NCI-H2029 (cell line): Measurements from ENCODE around the gene PLA2G2C.
"Not testable (repeated sequence)": the region's sequence is repeated elsewhere in the genome, so short reads cannot be mapped to it uniquely, and the experiment has no call there.

Experiments
- DNase-seq: peaks from one replicate; lab custom pipeline; 2025; lab: John Stamatoyannopoulos, UW

Gene PLA2G2C

DNA sequence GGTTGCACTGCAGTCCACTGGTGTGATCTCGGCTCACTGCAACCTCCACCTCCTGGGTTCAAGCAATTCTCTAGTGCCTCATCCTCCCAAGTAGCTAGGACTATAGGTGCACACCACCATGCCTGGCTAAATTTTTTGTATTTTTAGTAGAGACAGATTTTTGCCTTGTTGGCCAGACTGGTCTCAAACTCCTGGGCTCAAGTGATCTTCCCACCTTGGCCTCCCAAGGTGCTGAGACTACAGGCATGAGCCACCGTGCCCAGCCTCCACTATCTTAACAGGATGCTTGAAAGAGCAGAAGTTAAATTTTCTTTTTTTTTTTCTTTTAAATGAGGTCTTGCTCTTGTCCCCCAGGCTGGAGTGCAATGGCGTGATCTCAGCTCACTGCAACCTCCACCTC, 55.8 kb downstream of the PLA2G2C start:
- DNase-seq: not testable (repeated sequence)

GRCh38 chr1:20126806-20127440, 59.4 kb downstream of the PLA2G2C start:
- no peak for DNase-seq

GRCh38 chr1:20126041-20126805, 60.1 kb downstream of the PLA2G2C start:
- DNase-seq: no peak

GRCh38 chr1:20125100-20125499, 61.2 kb downstream of the PLA2G2C start:
- no peak for DNase-seq

GRCh38 chr1:20124456-20125057, 61.8 kb downstream of the PLA2G2C start:
- peak; percentile 8 for DNase-seq

- DNase-seq: no peak
Measured at GRCh38 chr1:20123722-20124455, 62.4 kb downstream of the PLA2G2C start.

GRCh38 chr1:20120796-20121195, 65.5 kb downstream of the PLA2G2C start:
- no peak for DNase-seq

GRCh38 chr1:20119347-20119746, 67.0 kb downstream of the PLA2G2C start, which contains the start of gene PLA2G2D:
TSS of gene PLA2G2D (minus strand) at chr1:20119536. CDS start at chr1:20119498, 38 bp downstream.
- DNase-seq: no peak

DNA sequence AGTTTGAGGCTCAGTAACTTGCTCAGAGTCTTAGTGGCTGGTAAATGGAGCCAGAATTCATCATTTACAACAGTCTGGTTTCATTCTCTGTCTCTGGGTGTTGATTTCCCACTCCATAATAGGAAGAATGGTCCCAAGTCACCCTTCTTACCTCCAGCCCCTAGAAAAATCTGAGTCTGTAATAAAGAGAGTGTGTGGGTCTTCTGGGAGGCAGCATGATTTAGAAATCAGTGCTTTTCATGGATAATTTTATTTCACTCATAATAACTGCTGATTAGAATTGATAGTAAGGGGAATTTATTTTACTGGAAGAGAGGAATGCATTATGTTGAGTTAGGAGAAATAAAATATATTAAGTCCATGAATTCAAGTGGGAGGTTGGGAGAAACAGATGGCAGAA, 69.1 kb downstream of the PLA2G2C start:
- no peak for DNase-seq

DNA sequence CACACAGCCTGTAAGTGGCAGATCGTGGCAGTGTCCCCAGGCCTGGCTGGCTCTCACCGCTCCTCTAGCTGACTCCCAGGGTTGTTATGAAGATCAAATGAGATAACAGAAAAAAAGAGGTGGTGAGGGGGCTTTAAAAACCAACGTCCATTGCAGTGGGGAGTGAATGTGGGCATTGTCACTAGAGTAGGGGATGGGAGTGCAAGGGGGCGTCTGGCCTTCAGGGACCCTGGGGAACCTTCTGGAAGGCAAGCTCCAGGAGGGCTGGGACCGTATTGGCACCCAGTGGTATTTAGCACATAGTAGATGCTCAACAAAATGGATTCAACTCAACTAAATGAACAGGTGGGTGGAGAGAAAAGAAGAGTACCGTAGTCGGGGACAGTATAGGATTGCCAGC, 70.4 kb downstream of the PLA2G2C start:
- no peak for DNase-seq

- no peak for DNase-seq
Measured at GRCh38 chr1:20115479-20115878, 70.8 kb downstream of the PLA2G2C start.

- DNase-seq: no peak
Measured at GRCh38 chr1:20114021-20114648, 72.2 kb downstream of the PLA2G2C start.
